Activated CD8-positive, alpha-beta memory T cell treated with anti-CD3 and anti-CD28 coated beads for 24 hours (primary cell): ENCODE measurements around the gene RCL1.
"Not testable (repeated sequence)": the region's sequence is repeated elsewhere in the genome, so short reads cannot be mapped to it uniquely, and the experiment has no call there.

Experiments used
- DNase-seq: peaks from one replicate; pipeline ENCODE4 v3.0.0-alpha.2; 2020

RCL1 gene

DNA sequence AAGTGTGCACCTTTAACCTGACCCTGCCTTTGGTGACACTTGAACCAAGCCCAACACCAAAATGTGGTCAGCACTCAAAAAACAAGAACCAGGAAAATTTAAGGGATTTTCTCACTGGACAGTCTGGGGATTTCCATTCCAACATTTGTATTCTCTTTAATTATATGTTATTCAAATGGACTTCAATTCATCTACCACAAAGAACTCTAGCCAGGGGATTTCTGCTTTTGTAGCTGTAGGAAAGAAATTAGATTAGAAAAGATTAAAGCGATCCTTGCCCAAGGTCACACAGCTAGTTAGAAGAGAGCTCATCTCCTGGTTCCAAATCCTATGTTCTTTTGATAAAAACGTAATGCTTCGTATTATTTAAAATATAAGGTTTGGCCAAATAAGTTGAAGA is 97.5 kb downstream of the RCL1 start:
- DNase-seq, result no peak

- no peak for DNase-seq
Measured at GRCh38 chr9:4890929-4891328, 98.2 kb downstream of the RCL1 start.

- DNase-seq, result no peak
Measured at GRCh38 chr9:4891674-4892073, 98.9 kb downstream of the RCL1 start.

- no peak for DNase-seq
Measured at GRCh38 chr9:4892501-4893194, 99.9 kb downstream of the RCL1 start.

DNA sequence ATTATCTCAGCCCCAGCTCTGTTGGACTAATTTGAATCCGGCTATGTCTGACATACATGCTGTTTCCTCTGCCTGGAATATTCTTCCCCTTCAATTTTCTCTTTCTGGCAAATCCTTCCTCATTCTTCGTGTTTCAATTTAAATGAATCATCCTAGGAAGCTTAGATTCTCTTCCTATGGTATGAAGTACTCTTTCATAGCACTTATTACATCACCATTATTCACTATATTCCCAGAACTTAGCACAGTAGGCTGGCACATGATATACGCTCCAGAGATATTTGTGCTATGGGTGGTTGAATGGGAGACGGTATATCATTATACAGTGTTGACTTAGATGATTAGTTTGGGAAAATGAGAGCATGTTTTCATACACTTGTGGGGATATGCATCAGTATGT is 101.3 kb downstream of the RCL1 start:
- DNase-seq, result no peak

DNA sequence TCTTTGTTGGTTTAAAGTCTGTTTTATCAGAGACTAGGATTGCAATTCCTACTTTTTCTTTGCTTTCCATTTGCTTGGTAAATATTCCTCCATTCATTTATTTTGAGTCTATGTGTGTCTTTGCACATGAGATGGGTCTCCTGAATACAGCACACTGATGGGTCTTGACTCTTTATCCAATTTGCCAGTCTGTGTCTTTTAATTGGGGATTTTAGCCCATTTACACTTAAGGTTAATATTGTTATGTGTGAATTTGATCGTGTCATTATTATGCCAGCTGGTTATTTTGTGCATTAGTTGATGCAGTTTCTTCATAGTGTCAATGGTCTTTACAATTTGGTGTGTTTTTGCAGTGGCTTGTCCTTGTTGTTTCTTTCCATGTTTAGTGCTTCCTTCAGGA is 107.1 kb downstream of the RCL1 start:
- not testable (repeated sequence) for DNase-seq

DNA sequence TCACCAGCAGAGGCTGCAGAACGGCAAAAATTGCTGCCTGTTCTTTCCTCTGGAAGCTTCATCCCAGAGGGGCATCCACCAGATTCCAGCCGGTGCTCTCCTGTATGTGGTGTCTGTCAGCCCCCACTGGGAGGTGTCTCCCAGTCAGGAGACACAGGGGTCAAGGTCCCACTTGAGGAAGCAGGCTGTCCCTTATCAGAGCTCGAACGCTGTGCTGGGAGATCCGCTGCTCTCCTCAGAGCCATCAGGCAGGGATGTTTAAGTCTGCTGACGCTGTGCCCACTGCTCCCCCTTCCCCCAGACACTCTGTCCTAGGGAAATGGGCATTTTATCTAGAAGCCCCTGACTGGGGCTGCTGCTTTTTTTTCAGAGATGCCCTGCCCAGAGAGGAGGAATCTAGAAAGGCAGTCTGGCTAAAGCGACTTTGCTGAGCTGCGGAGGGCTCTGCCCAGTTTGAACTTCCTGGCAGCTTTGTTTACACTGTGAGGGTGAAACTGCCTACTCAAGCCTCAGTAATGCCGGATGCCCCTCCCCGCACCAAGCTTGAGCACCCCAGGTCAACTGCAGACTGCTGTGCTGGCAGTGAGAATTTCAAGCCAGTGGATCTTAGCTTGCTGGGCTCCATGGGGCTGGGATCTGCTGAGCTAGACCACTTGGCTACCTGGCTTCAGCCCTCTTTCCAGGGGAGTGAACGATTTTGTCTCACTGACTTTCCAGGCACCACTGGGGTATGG is 108.8 kb downstream of the RCL1 start:
- DNase-seq, result not testable (repeated sequence)

- no peak for DNase-seq
Measured at GRCh38 chr9:4902135-4902475, 109.4 kb downstream of the RCL1 start.

DNA sequence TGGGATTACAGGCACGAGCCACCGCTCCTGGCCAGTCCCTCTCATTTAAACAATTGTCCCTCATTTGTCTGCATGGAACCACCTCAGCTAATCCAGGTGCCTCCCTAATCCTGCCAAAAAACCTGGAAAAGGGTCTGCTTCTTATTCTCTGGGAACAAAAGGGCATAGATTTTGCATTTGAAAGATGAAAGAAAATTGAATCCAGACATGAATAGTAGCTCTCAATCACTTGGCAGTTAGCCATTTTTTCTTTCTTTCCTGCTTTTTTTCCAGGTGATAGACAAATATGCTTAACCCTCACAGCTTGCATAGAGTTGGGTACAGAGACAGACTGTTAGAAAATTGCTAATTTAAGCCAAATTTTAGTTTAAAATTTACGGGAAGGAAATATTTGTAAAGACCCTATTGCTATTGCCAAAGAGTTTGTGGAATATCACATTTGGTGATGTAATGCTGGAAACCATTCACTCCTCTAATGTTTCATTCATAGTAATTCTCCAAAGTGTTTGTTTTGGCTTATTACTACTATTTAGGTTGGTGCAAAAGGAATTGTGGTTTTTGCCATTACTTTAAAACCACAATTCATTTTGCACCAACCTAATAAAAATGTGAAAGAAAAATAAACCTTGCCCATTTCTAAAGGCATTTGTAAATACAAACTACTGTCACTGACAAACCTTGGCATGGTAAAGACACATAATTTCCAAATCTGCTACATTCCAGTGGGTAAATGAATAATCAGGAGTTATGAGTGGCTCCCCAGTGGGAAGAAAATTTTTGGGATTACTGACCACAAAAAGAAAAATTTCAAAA is 111.8 kb downstream of the RCL1 start:
- no peak for DNase-seq

DNA sequence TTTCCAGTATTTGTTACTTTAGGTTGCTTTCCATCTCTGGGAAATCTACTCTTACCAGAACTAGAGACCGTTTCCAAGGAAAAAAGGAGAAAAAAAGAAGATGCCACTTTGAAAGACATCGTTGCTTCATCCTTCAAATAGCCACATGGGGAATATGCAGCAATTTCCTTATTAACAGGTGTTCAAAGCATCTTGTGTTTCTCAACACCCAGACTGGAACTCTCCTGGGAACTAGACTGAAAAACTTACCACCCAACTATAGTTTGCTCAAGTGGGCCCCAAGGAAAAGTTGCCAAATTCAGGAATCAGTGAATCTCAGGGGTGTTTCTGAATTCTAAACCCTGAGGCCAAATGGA is 112.4 kb downstream of the RCL1 start:
- no peak for DNase-seq
